HAP-1 (cell line): Measurements from ENCODE around the gene RPL13A.
"Not testable (repeated sequence)": the region's sequence is repeated elsewhere in the genome, so short reads cannot be mapped to it uniquely, and the experiment has no call there.

Experiments used
- DNase-seq, 2 experiments: peaks; one replicate each; pipeline ENCODE4 v3.0.0-alpha.2; 2016 to 2020; ENCODE audit warnings: low spot score in 2 of 2
- H3K27me3 ChIP-seq: fragments of 250-450 bp; sonication (Bioruptor Pico); 2 replicates; pipeline ENCODE4 v1.5.1; 2020; ENCODE audit warnings: low read depth, mild to moderate bottlenecking, moderate library complexity
- H3K36me3 ChIP-seq: fragments of 250-450 bp; sonication (Bioruptor Pico); replicated peaks from 2 replicates; pipeline ENCODE4 v1.5.1; 2020; ENCODE audit warnings: mild to moderate bottlenecking
- H3K4me1 ChIP-seq: fragments of 250-450 bp; sonication (Bioruptor Pico); 2 replicates; pipeline ENCODE4 v1.5.1; 2020; ENCODE audit warnings: mild to moderate bottlenecking
- H3K4me3 ChIP-seq: fragments of 250-450 bp; sonication (Bioruptor Pico); 2 replicates; pipeline ENCODE4 v1.5.1; 2020; ENCODE audit warnings: mild to moderate bottlenecking, moderate library complexity
- H3K9me3 ChIP-seq: fragments of 250-450 bp; sonication (Bioruptor Pico); 2 replicates; pipeline ENCODE4 v1.5.1; 2020; ENCODE audit warnings: mild to moderate bottlenecking, moderate library complexity
- in situ Hi-C: fragments of 300-500 bp; cut with MboI; formaldehyde crosslinking; loops from 3 replicates; pipeline ENCODE4 v1.14.3; 2020; ENCODE audit warnings: low sequenced_read_pairs, inconsistent platforms, mixed read lengths

The RPL13A gene

DNA sequence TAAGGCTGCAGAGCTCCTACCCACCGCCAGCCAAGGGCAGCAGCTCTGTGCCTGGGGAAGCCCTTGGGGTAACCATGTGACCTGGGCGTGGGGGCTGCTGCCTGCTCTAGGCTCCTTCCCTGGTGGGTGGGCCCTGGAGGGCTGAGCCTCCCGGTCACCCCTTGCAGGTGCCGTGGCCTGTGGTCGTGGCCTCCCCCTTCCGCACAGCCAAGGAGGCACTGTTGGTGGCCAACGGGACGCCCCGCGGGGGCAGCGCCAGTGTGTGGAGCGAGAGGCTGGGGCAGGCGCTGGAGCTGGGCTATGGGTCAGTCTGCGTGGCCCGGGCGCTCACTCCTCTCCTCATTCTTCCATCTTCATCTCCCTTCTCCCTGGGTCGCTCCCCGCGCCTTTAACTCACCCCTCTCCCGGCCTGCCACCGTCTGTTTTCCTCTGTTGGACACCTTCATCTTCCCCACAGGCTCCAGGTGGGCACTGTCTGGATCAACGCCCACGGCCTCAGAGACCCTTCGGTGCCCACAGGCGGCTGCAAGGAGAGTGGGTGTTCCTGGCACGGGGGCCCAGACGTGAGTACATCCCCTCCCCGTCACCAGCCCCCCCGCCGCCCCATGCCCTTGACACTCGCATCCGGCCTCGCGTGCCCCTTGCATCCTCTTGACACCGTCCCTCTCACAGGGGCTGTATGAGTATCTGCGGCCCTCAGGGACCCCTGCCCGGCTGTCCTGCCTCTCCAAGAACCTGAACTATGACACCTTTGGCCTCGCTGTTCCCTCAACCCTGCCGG, 23.3 kb upstream of the RPL13A start:
- Histone ChIP-seq H3K27me3 (no peaks in the 10 kb centered on the region), H3K4me1 (peaks cover 1% of the 10 kb centered on the region), H3K9me3 (no peaks in the 10 kb centered on the region), H3K36me3 (no peaks in the 10 kb centered on the region; the same call in 1 of the 2 replicates), H3K4me3 (no peak overlapping the region)
- DNase-seq, result no peak
- in situ Hi-C loops, result no loop called here

DNA sequence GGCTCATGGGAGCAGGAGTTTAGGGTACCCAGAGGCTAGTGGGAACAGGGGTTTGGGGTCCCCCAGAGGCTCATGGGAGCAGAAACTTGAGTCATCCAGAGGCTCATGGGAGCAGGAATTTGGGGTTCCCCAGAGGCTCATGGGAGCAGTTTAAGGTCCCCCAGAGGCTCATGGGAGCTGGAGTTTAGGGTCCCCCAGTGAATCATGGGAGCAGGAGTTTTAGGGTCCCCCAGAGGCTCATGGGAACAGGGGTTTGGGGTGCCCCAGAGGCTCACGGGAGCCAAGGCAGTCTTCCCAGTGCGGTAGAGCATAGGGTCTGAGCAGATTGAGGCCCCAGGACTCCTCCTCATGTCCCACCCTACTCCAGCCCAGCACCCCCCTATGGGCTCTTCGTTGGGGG, 22.0 kb upstream of the RPL13A start:
- H3K4me1 ChIP-seq, result peaks cover 3% of the 10 kb centered on the region
- H3K4me3 ChIP-seq, result no peak overlapping the region
- H3K27me3 ChIP-seq, result no peaks in the 10 kb centered on the region
- no peak for DNase-seq
- H3K9me3 ChIP-seq, result no peaks in the 10 kb centered on the region
- peaks cover 6% of the 10 kb centered on the region; the same call in 1 of the 2 replicates for H3K36me3 ChIP-seq
- in situ Hi-C loops, result no loop called here

DNA sequence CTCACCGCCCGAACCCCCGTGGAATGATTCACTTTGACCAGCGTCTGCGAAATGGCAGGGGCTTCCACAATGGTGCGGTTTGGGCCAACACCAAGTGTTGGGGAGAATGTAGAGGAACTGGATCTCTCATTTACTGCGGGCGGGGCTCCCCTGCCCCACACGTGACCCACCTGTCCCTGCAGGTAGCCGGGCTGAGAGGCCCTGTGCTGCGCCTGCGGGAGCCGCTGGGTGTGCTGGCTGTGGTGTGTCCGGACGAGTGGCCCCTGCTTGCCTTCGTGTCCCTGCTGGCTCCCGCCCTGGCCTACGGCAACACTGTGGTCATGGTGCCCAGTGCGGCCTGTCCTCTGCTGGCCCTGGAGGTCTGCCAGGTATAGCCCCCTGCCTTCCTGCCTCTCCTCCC, 19.2 kb upstream of the RPL13A start:
- H3K4me1 ChIP-seq, result peaks cover 3% of the 10 kb centered on the region
- in situ Hi-C loops, result no loop called here
- H3K9me3 ChIP-seq, result no peaks in the 10 kb centered on the region
- H3K36me3 ChIP-seq, result peaks cover 6% of the 10 kb centered on the region; the same call in 1 of the 2 replicates
- DNase-seq, result no peak
- H3K27me3 ChIP-seq, result no peaks in the 10 kb centered on the region
- H3K4me3 ChIP-seq, result no peak overlapping the region

DNA sequence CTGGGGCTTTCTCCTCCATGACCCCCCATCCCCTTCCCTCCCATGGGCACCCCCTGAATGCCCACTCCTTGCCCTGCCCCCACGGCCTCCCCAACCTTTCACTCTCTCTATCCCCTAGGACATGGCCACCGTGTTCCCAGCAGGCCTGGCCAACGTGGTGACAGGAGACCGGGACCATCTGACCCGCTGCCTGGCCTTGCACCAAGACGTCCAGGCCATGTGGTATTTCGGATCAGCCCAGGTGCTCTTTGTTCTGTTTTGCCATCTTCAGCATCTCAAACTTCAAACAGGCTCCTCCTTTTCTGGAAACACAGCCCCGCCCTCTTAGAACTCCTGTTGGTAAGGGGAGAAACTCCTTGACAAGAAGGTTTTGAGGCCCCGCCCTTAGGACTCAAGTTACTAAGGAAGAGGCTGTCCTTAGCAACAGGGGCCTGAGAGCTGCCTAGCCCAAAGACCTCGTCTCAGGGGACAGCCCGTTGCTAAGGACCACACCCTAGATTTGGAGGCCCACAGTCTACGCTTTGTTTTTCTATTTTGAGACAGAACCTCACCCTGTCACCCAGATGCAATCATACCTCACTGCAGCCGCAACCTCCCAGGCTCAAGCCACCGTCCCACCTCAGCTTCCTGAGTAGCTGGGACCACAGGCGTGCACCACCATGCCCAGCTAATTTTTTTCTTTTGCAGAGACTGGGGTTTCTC, 18.5 kb upstream of the RPL13A start:
- peaks cover 6% of the 10 kb centered on the region; the same call in 1 of the 2 replicates for H3K36me3 ChIP-seq
- in situ Hi-C loops, result no loop called here
- no peaks in the 10 kb centered on the region for H3K27me3 ChIP-seq
- no peak overlapping the region for H3K4me3 ChIP-seq
- H3K4me1 ChIP-seq, result peaks cover 3% of the 10 kb centered on the region
- peak; percentile 91 to 94 for DNase-seq
- H3K9me3 ChIP-seq, result no peaks in the 10 kb centered on the region

DNA sequence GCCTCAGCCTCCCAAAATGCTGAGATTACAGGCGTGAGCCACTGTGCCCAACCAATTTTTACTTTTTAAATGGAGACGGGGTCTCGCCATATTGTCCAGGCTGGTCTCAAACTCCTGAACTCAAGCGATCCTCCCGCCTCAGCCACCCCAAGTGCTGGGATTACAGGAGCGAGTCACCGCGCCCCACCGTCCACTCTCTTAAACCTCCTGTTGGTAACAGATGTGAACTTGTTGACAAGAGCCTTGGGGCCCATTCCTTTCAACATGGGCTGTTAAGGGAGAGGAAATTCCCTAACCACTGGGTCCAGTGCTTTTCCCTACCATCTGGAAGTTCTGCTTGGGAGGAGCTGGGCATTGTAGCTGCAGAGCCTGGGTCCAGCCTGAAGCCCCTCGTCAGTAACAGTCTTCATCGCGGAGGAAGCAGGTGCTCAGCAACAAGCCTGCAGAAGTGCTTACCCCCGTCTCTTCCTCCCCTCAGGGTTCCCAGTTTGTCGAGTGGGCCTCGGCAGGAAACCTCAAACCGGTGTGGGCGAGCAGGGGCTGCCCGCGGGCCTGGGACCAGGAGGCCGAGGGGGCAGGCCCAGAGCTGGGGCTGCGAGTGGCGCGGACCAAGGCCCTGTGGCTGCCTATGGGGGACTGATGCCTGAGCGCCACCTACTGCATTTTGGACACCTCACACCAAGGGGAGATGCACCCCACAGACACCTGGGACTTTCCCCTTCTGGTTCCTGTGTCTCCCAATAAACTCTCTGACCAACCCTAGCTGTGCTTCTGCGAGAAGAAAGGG, 17.4 kb upstream of the RPL13A start:
- Histone ChIP-seq H3K36me3 (peaks cover 6% of the 10 kb centered on the region; the same call in 1 of the 2 replicates), H3K4me1 (peaks cover 3% of the 10 kb centered on the region), H3K27me3 (no peaks in the 10 kb centered on the region), H3K4me3 (no peak overlapping the region), H3K9me3 (no peaks in the 10 kb centered on the region)
- in situ Hi-C loops, result no loop called here
- DNase-seq, result no peak

DNA sequence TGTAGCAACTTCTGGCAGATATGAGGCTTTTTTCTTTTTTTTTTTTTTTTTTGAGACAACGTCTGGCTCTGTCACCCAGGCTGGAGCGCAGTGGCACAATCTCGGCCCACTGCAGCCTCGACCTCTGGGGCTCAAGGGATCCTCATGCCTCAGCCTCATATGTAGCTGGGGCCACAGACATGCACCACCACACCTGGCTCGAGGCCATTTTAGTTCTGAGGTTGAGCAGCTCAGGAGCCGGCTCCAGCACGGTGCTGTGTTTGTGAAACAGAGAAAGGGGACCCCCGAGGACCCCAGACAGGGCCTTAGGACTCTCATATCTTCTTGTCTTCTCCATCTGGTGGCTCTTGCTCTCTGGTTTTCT, 16.8 kb upstream of the RPL13A start:
- Histone ChIP-seq H3K27me3 (0 out of 2 replicates have a peak, but pooled peaks cover 4% of the 10 kb centered on the region), H3K4me1 (peaks cover 3% of the 10 kb centered on the region), H3K9me3 (no peaks in the 10 kb centered on the region), H3K36me3 (peaks cover 6% of the 10 kb centered on the region; the same call in 1 of the 2 replicates), H3K4me3 (no peak overlapping the region)
- in situ Hi-C loops, result no loop called here
- no peak for DNase-seq

DNA sequence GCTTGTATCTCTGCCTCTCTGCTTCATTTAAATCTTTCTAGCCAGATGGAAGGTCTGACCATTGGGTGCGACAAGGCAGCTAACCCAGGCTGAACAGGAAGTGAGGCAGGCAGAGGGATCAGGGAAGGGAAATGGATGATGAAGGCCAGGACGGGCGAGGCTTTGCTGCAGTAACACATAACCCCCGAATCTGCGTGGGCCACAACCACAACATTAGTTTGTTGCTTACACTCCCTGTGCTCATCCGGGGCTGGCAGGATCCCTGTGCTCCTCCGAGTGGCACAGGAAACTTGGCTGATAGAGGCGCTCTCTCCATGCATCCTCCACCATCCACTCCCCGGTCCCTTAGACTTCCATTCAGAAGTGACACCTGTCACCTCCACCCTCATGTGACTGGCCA, 14.5 kb upstream of the RPL13A start:
- H3K27me3 ChIP-seq, result 0 out of 2 replicates have a peak, but pooled peaks cover 4% of the 10 kb centered on the region
- DNase-seq, result no peak
- H3K4me1 ChIP-seq, result peaks cover 7% of the 10 kb centered on the region
- peaks cover 6% of the 10 kb centered on the region; the same call in 1 of the 2 replicates for H3K36me3 ChIP-seq
- H3K4me3 ChIP-seq, result no peak overlapping the region
- H3K9me3 ChIP-seq, result no peaks in the 10 kb centered on the region
- in situ Hi-C loops, result no loop called here

DNA sequence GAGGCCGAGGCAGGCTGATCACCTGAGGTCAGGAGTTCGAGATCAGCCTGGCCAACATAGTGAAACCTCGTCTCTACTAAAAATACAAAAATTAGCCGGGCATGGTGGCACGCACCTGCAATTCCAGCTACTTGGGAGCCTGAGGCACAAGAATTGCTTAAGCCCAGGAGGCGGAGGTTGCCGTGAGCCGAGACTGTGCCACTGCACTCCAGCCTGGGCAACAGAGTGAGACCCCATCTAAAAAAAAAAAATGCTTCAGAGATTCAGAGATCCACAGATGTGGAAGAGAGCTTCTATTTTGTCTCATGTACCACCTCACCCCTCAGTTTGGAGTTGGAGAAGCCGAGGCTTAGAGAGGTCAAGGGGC, 13.9 kb upstream of the RPL13A start:
- DNase-seq, in situ Hi-C loops: not testable (repeated sequence)

DNA sequence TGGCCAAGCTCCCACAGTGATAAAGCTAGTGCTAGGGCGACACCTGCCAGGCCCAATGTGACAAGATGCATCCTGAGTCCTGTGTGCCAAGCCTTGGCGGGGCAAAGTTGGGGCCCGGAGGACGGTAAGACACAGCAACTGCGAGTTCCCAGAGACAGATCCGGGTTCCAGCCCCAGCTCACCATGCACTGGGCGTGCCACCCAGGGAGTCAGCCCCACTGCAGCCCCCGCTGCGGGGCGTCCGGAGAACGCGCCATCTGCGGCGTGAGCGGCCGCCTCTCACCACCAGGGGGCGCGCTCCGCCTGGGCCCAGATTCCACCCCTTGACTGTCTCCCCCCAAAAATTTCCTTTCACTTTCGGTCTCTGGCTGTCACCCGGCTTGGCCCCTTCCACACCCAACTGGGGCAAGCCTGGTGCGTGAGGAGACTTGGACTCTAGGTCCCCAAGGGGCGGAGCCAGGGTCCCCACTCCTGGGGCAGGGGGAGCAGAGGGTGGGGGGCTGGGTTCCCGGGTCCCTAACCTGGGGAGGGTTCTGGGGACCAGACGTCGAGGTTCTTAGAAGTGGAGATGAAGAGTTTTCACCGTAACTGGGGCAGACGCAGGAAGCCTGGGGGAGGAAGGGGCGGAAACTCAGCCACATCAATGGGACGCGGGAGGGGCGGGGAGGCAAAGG, 13.4 kb upstream of the RPL13A start, which contains the start of gene FLT3LG:
Gene FLT3LG, plus strand, starts transcription at position 348 of the 674 bp plus-strand sequence. CDS start 425 bp downstream, outside the sequence.
- H3K4me1 ChIP-seq, result peaks cover 7% of the 10 kb centered on the region
- H3K36me3 ChIP-seq, result peaks cover 6% of the 10 kb centered on the region; the same call in 1 of the 2 replicates
- DNase-seq, result peak in 1 of 2 experiments; percentile 82
- peak within 1 kb of the TSS; percentile 40 for H3K4me3 ChIP-seq
- 0 out of 2 replicates have a peak, but pooled peaks cover 4% of the 10 kb centered on the region for H3K27me3 ChIP-seq
- in situ Hi-C loops, result no loop called here
- no peaks in the 10 kb centered on the region for H3K9me3 ChIP-seq

More for the DNA sequence above, 13.9 kb upstream of the RPL13A start:
- not testable (repeated sequence) for H3K4me3 ChIP-seq, H3K36me3 ChIP-seq, H3K27me3 ChIP-seq, H3K4me1 ChIP-seq, H3K9me3 ChIP-seq

DNA sequence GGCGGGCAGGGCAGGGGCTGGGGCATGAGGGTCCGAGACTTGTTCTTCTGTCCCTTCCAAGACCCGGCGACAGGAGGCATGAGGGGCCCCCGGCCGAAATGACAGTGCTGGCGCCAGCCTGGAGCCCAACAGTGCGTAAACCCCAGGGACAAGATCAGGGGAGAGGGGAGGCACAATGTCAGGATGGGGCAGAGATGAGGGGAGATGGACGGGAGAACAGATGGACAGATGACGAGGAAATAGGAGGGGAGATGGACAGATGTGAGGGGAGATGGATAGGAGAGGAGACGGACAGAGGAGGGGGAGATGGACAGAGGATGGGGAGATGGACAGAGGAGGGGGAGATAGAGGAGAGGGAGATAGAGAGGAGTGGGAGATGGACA, 12.9 kb upstream of the RPL13A start:
- H3K9me3 ChIP-seq, result no peaks in the 10 kb centered on the region
- peaks cover 6% of the 10 kb centered on the region; the same call in 1 of the 2 replicates for H3K36me3 ChIP-seq
- in situ Hi-C loops, result no loop called here
- peak overlapping the region; percentile 40 for H3K4me3 ChIP-seq
- DNase-seq, result no peak
- peaks cover 4% of the 10 kb centered on the region for H3K4me1 ChIP-seq
- 0 out of 2 replicates have a peak, but pooled peaks cover 4% of the 10 kb centered on the region for H3K27me3 ChIP-seq

DNA sequence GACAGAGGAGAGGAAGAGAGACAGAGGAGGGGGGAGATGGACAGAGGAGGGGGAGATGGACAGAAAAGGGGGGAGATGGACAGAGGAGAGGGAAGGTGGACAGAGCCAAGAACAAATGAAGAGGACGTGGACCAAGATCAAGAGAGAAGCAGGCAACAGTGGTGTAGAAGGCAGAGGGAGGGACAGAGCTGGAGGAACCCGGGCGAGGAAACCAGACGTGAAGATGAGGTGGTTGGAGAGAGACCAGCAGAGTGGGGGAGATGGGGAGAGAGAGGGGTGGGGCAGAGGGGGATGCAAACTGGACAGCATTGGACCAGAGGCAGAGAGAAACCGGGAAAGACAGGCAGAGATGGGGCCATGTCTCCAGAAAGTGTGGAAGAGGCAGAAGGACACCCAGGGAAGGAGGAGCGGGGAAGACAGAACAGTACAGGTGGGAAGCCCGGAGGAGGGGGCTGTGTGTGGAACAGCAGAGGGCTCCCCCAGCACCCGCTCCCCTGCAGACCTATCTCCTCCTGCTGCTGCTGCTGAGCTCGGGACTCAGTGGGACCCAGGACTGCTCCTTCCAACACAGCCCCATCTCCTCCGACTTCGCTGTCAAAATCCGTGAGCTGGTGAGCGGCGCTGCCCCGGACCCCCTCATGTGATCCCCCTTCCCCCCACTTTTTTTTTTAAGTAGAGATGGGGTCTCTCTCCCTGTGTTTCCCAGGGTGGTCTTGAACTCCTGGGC, 12.1 kb upstream of the RPL13A start:
- no peak for DNase-seq
- H3K27me3 ChIP-seq, result 0 out of 2 replicates have a peak, but pooled peaks cover 4% of the 10 kb centered on the region

More for the DNA sequence above, 12.1 kb upstream of the RPL13A start:
- Histone ChIP-seq H3K9me3 (no peaks in the 10 kb centered on the region), H3K4me3 (no peak overlapping the region), H3K36me3 (no peaks in the 10 kb centered on the region; the same call in 1 of the 2 replicates), H3K4me1 (peaks cover 4% of the 10 kb centered on the region)
- in situ Hi-C loops, result loop anchor here (25.0 kb wide), 1 partner anchor 387 kb away; the partner anchor contains the start of genes PNKP and PTOV1
